Spleen (tissue), 11 donors: ENCODE results near the gene MIEF2. TPM values are rescaled to one million over a fixed set of nuclear protein-coding genes. Genes with fewer than 3 reads are reported as not detected.

ENCODE experiments used
- DNase-seq: peaks from one replicate; pipeline ENCODE4 v3.0.0-alpha.2; 2020
- H3K27ac ChIP-seq, 8 donors: fragments of 200-600 bp; sonication (generic) in 7 of 8; 1 replicate in 4 of 8; 2 replicates in 4 of 8; pipeline versions ENCODE4 v1.5.0 to v1.8.0; 2016 to 2021; ENCODE audit warnings: inconsistent platforms in 4 of 8, mild to moderate bottlenecking in 4 of 8, moderate library complexity in 1 of 8
- H3K27me3 ChIP-seq, 7 donors: fragments of 200-600 bp; sonication (generic) in 6 of 7; replicated peaks in 1 of 7; 1 replicate in 4 of 7; 2 replicates in 3 of 7; pipeline versions ENCODE4 v1.5.0 to v1.8.0; 2016 to 2021; ENCODE audit warnings: inconsistent platforms in 3 of 7, mild to moderate bottlenecking in 1 of 7
- H3K36me3 ChIP-seq, 6 donors: fragments of 200-600 bp; sonication (generic) in 5 of 6; 1 replicate in 4 of 6; 2 replicates in 2 of 6; pipeline versions ENCODE4 v1.5.0 to v1.8.0; 2016 to 2021; ENCODE audit warnings: inconsistent platforms in 2 of 6
- H3K4me1 ChIP-seq, 6 donors: fragments of 200-600 bp; sonication (generic) in 5 of 6; 1 replicate in 3 of 6; 2 replicates in 3 of 6; pipeline versions ENCODE4 v1.5.0 to v1.8.0; 2016 to 2021; ENCODE audit warnings: inconsistent platforms in 3 of 6
- H3K4me3 ChIP-seq, 8 donors: fragments of 200-600 bp; sonication (generic) in 7 of 8; 1 replicate in 4 of 8; 2 replicates in 4 of 8; pipeline versions ENCODE4 v1.5.0 to v1.8.0; 2016 to 2021; ENCODE audit warnings: inconsistent platforms in 4 of 8, mild to moderate bottlenecking in 4 of 8, moderate library complexity in 2 of 8
- H3K9me3 ChIP-seq, 8 donors: fragments of 200-600 bp; sonication (generic) in 7 of 8; 1 replicate in 4 of 8; 2 replicates in 4 of 8; pipeline versions ENCODE4 v1.5.0 to v1.8.0; 2016 to 2021; ENCODE audit warnings: inconsistent platforms in 4 of 8
- POLR2A ChIP-seq, 3 donors: fragments of 450-650 bp; IDR thresholded peaks; one replicate each; pipeline ENCODE4 v1.5.1; 2017; ENCODE audit warnings: antibody characterized with exemption in 3 of 3, mild to moderate bottlenecking in 1 of 3
- POLR2AphosphoS5 ChIP-seq, 3 donors: sonication (generic); formaldehyde crosslinking; IDR thresholded peaks; one replicate each; pipeline ENCODE4 v1.5.1; 2017; ENCODE audit warnings: antibody characterized with exemption in 3 of 3
- WGBS, 5 donors: extraction: QIAGEN DNeasy Blood & Tissue Kit in 3 of 5; methylation state at CpG; one replicate each; pipeline versions ENCODE4 v1.1.5 to v1.1.7; 2013 to 2018; 5-methylcytosine and 5-hydroxymethylcytosine counted together
- intact Hi-C: fragments of 100-400 bp; cut with DNase I; formaldehyde crosslinking; loops from one replicate; pipeline ENCODE4 v1.15.0; 2023; ENCODE audit warnings: low total_unique reads
- polyA plus RNA-seq, 3 donors: library from polyadenylated mRNA; stranded (reverse); fragments of 200-250 nt; gene quantifications; one replicate each; pipeline ENCODE4 v1.2.1, GENCODE V29; 2013
- total RNA-seq, 7 donors: library from RNA; depleted of rRNA in 3 of 7; stranded (reverse); fragments of >200 nt in 3 of 7; fragmentation: NEBNext Ultra II Directional in 4 of 7; extraction: Animal tissue kit (Norgen Biotek cat#: 25700) in 4 of 7; gene quantifications; one replicate each; pipeline versions ENCODE4 v1.1.0 to v1.2.1, GENCODE V29; 2016 to 2021
- TF ChIP-seq, protein P1 (sequence below), 11 experiments: fragments of 200-600 bp in 7 of 11; fragments of 450-650 bp in 4 of 11; sonication (generic) in 4 of 11; IDR thresholded peaks in 8 of 11; conservative IDR thresholded peaks in 3 of 11; 1 replicate in 7 of 11; 2 replicates in 4 of 11; pipeline versions ENCODE4 v1.4.0 to v1.8.0; 2016 to 2021; ENCODE audit warnings: antibody characterized with exemption in 11 of 11, inconsistent platforms in 4 of 11, mild to moderate bottlenecking in 1 of 11
- donor health status: healthy with polysubstance abuse.
- donor health status: DM: no; HTN: no; CAD: no; lungs with moderate emphysema.
- donor health status: DM: no; HTN: no; CAD: no.
- donor health status: Bipolar disorder and iron deficiency.
- donor health status: healthy.
- donor health status: DM: no; HTN: no; CAD: no.
- donor health status: DM: yes; HTN: yes; CAD: no.

MIEF2 gene
- total and polyA plus RNA-seq, 10 donors: 4.6 to 24.8 (median 11.7) TPM

- Histone ChIP-seq H3K4me3 (no peak overlapping the region), H3K27me3 (no peaks in the 10 kb centered on the region), H3K9me3 (no peaks in the 10 kb centered on the region), H3K4me1 (no peaks in the 10 kb centered on the region), H3K36me3 (peaks cover 5 to 99% (median 92%) of the 10 kb centered on the region in 6 donors), H3K27ac (no peak overlapping the region)
- TF ChIP-seq, protein P1, sequence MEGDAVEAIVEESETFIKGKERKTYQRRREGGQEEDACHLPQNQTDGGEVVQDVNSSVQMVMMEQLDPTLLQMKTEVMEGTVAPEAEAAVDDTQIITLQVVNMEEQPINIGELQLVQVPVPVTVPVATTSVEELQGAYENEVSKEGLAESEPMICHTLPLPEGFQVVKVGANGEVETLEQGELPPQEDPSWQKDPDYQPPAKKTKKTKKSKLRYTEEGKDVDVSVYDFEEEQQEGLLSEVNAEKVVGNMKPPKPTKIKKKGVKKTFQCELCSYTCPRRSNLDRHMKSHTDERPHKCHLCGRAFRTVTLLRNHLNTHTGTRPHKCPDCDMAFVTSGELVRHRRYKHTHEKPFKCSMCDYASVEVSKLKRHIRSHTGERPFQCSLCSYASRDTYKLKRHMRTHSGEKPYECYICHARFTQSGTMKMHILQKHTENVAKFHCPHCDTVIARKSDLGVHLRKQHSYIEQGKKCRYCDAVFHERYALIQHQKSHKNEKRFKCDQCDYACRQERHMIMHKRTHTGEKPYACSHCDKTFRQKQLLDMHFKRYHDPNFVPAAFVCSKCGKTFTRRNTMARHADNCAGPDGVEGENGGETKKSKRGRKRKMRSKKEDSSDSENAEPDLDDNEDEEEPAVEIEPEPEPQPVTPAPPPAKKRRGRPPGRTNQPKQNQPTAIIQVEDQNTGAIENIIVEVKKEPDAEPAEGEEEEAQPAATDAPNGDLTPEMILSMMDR (IDR thresholded peaks at IDR 0.05 in 8 of 11, conservative IDR thresholded peaks at IDR 0.05 in 3 of 11): no peak
- TF ChIP-seq POLR2AphosphoS5 (IDR thresholded peaks at IDR 0.05) (no peak), POLR2A (IDR thresholded peaks at IDR 0.05) (no peak)
- no peak for DNase-seq
- 70 to 87% (median 83%) methylated on average over 3 of the region's 3 CpGs for WGBS, 5 donors
- intact Hi-C loops: no loop called here
These were observed 18.4 kb downstream of the MIEF2 start for GRCh38 chr17:18278867-18279266.

DNA sequence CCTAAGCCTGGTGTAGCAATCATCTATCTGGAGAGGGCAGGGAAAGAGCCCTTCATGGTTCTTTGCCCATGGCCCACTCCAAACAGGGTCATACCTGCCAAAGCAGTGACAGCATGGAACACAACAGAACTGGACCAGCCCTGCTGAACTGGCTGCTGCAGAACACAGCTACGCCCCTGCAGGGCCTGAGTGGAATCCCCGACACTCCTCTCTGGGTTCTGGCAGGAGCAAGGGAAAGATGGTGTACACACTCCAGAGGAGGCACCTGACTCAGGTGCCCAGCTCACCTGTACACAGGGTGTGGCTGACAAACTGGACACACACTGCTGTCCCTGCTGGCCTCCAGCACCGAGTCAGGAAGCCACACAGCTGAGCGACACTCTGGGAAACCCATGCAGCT is 19.8 kb downstream of the MIEF2 start:
- intact Hi-C loops: no loop called here
- Histone ChIP-seq H3K4me1 (no peaks in the 10 kb centered on the region), H3K36me3 (peaks cover 5 to 100% (median 94%) of the 10 kb centered on the region in 6 donors), H3K27me3 (no peaks in the 10 kb centered on the region), H3K9me3 (no peaks in the 10 kb centered on the region), H3K27ac (no peak overlapping the region), H3K4me3 (no peak overlapping the region)
- TF ChIP-seq POLR2A (IDR thresholded peaks at IDR 0.05): no peak
- no peak for TF ChIP-seq POLR2AphosphoS5 (IDR thresholded peaks at IDR 0.05)
- TF ChIP-seq, protein P1 (IDR thresholded peaks at IDR 0.05 in 8 of 11, conservative IDR thresholded peaks at IDR 0.05 in 3 of 11): no peak
- 89 to 99% (median 95%) methylated on average over 3 to 4 of the region's 4 CpGs for WGBS, 5 donors
- DNase-seq: no peak

GRCh38 chr17:18280766-18281371 is 20.4 kb downstream of the MIEF2 start:
- TF ChIP-seq POLR2AphosphoS5 (IDR thresholded peaks at IDR 0.05) (no peak), POLR2A (IDR thresholded peaks at IDR 0.05) (no peak)
- TF ChIP-seq, protein P1 (IDR thresholded peaks at IDR 0.05 in 8 of 11, conservative IDR thresholded peaks at IDR 0.05 in 3 of 11): no peak
- WGBS, 5 donors: 85 to 93% (median 87%) methylated on average over 5 of the region's 5 CpGs
- DNase-seq: no peak
- Histone ChIP-seq H3K36me3 (peaks cover 5 to 100% (median 98%) of the 10 kb centered on the region in 6 donors), H3K9me3 (no peaks in the 10 kb centered on the region), H3K4me1 (no peaks in the 10 kb centered on the region), H3K4me3 (no peak overlapping the region), H3K27me3 (no peaks in the 10 kb centered on the region), H3K27ac (no peak overlapping the region)
- intact Hi-C loops: no loop called here

DNA sequence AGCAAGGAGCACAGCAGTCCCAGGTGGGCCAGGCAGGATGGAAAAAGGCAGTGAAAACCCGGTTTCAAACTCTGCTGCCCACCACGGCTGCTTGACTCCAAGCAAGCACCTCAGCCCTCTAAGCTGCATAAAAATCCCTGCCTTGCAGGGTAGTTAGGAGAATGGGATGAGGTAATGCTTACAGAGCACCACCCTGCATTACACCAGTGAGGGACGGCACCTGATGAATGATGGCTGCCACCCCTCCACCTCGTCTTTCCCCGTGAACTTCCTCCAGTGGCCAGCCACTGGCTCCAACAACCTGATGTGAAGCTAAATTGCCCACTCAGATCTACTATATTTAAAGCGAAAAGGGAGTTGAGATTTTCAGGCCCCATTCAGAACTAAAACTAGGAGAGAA is 21.3 kb downstream of the MIEF2 start:
- no peak for TF ChIP-seq POLR2AphosphoS5 (IDR thresholded peaks at IDR 0.05)
- TF ChIP-seq, protein P1 (IDR thresholded peaks at IDR 0.05 in 8 of 11, conservative IDR thresholded peaks at IDR 0.05 in 3 of 11): no peak
- no peak for TF ChIP-seq POLR2A (IDR thresholded peaks at IDR 0.05)
- Histone ChIP-seq H3K4me1 (no peaks in the 10 kb centered on the region), H3K9me3 (no peaks in the 10 kb centered on the region), H3K36me3 (peaks cover 5 to 100% (median 98%) of the 10 kb centered on the region in 6 donors), H3K27ac (no peak overlapping the region), H3K4me3 (no peak overlapping the region), H3K27me3 (no peaks in the 10 kb centered on the region)
- intact Hi-C loops: no loop called here
- 88 to 98% (median 91%) methylated on average over 6 of the region's 6 CpGs for WGBS, 5 donors
- DNase-seq: no peak
